GM12892 (cell line): ENCODE data around the gene MFAP3L.

Experiments used
- POLR2A ChIP-seq: IDR thresholded peaks from 2 replicates; pipeline ENCODE4 v1.6.1; 2011; ENCODE audit warnings: low read depth, low read length, control low read depth
- POLR2AphosphoS5 ChIP-seq: IDR thresholded peaks from 2 replicates; pipeline ENCODE4 v1.6.1; 2011; ENCODE audit warnings: low read depth, low read length, control low read depth
- TAF1 ChIP-seq: IDR thresholded peaks from 2 replicates; pipeline ENCODE4 v1.6.1; 2011; ENCODE audit warnings: low read depth, mild to moderate bottlenecking, control low read depth, low read length, borderline replicate concordance

DNA sequence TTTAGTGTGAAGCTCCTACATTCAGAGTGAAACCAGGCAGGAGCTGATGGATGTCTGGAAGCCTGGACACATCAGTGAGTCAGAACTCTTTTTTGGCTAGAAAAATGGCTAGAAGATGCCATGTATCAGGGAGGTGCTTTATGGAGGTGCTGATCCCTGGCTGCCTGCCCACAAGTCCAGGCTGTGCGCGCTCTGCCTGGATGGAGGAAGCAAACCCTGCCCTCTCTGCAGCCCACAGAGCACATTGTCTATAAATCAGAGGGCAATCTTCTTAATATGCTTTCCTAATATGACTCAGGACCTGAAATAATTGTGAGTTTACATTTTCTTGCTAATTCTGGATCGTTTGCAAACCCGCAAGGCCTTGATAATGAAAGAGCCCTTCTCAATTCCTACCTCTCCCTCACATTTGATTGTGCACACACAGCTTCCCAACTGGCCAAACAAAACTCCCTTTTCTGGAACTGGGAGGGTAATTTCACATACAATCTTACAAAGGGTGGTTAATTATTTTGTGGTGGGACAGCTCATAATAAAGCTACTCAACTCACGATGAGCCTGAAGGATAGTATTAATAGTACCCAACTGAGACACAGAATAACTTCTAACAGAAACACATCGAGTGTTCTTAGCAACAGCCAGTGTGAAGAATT, 11.7 kb downstream of the MFAP3L start:
- no peak for TF ChIP-seq POLR2AphosphoS5
- no peak for TF ChIP-seq POLR2A
- no peak for TF ChIP-seq TAF1
